Measurements from ENCODE around the gene WNT3.

- TF ChIP-seq CTCF (IDR thresholded peaks at IDR 0.05 in 8 of 11, conservative IDR thresholded peaks at IDR 0.05 in 3 of 11), result no peak
- no peak for TF ChIP-seq POLR2A (IDR thresholded peaks at IDR 0.05)
- TF ChIP-seq POLR2AphosphoS5 (IDR thresholded peaks at IDR 0.05), result no peak
Measured at GRCh38 chr17:46850688-46851028, 32.2 kb upstream of the WNT3 start.

All from spleen (tissue), 7 donors.